Gastrocnemius medialis (tissue), 4 donors: ENCODE data around the gene FERD3L. TPM values are rescaled to one million over a fixed set of nuclear protein-coding genes. Genes with fewer than 3 reads are reported as not detected.

Experiments
- ATAC-seq, 2 donors: fragments of 150-250 bp; one replicate each; pipeline ENCODE4 v1.9.1; 2016
- DNase-seq, 2 donors: peaks; one replicate each; pipeline ENCODE4 v3.0.0-alpha.2; 2019
- H3K27ac ChIP-seq, 4 donors: fragments of 200-600 bp; sonication (generic); 1 replicate in 1 of 4; 2 replicates in 3 of 4; pipeline ENCODE4 v1.5.1; 2016 to 2018; ENCODE audit warnings: mild to moderate bottlenecking in 2 of 4, moderate library complexity in 1 of 4
- H3K27me3 ChIP-seq, 3 donors: fragments of 200-600 bp; sonication (generic) in 2 of 3; 1 replicate in 1 of 3; 2 replicates in 2 of 3; pipeline versions ENCODE4 v1.5.1 to v1.6.0; 2016 to 2019; ENCODE audit warnings: mild to moderate bottlenecking in 1 of 3, moderate library complexity in 1 of 3
- H3K36me3 ChIP-seq, 2 donors: fragments of 200-600 bp; sonication (generic) in 1 of 2; one replicate each; pipeline ENCODE4 v1.5.1; 2017 to 2018
- H3K4me1 ChIP-seq, 2 donors: fragments of 200-600 bp; sonication (generic) in 1 of 2; one replicate each; pipeline ENCODE4 v1.5.1; 2016 to 2017; ENCODE audit warnings: mild to moderate bottlenecking in 2 of 2
- H3K4me3 ChIP-seq, 4 donors: fragments of 200-600 bp; sonication (generic) in 3 of 4; 1 replicate in 1 of 4; 2 replicates in 3 of 4; pipeline ENCODE4 v1.5.1; 2016 to 2019; ENCODE audit warnings: mild to moderate bottlenecking in 2 of 4
- H3K9me3 ChIP-seq, 3 donors: fragments of 200-600 bp; sonication (generic) in 2 of 3; 1 replicate in 1 of 3; 2 replicates in 2 of 3; pipeline ENCODE4 v1.5.1; 2016 to 2019
- POLR2A ChIP-seq, 2 donors: fragments of 450-650 bp; IDR thresholded peaks; one replicate each; pipeline ENCODE4 v1.6.1; 2017; ENCODE audit warnings: antibody characterized with exemption in 2 of 2, mild to moderate bottlenecking in 2 of 2, moderate library complexity in 2 of 2
- in situ Hi-C, 4 donors: fragments of 200-750 bp; cut with MboI; loops; one replicate each; pipeline versions ENCODE4 v1.15.0 to v1.8.0; 2017; ENCODE audit warnings: low sequenced_read_pairs in 4 of 4
- intact Hi-C: fragments of 100-400 bp; cut with DNase I; formaldehyde crosslinking; loops from one replicate; pipeline ENCODE4 v1.15.1; 2023; ENCODE audit warnings: low total_unique reads
- total RNA-seq, 4 donors: library from RNA; depleted of rRNA; stranded (reverse); fragments of >200 nt; gene quantifications; one replicate each; pipeline versions ENCODE4 v1.1.0 to v1.2.3, GENCODE V29; 2016
- TF ChIP-seq, protein P1 (sequence below), 5 experiments: fragments of 450-650 bp in 3 of 5; fragments of 200-600 bp in 2 of 5; sonication (generic) in 2 of 5; IDR thresholded peaks in 4 of 5; conservative IDR thresholded peaks in 1 of 5; 1 replicate in 4 of 5; 2 replicates in 1 of 5; pipeline ENCODE4 v1.5.1; 2016 to 2019; ENCODE audit warnings: antibody characterized with exemption in 5 of 5, mild to moderate bottlenecking in 3 of 5, moderate library complexity in 3 of 5

FERD3L gene
- total RNA-seq, 4 donors from 2014 or later, result not detected

- in situ Hi-C loops, result no loop called here
- intact Hi-C loops, result no loop called here
- no peak for DNase-seq
- Histone ChIP-seq H3K27me3 (no peaks in the 10 kb centered on the region), H3K9me3 (no peaks in the 10 kb centered on the region), H3K4me1 (no peaks in the 10 kb centered on the region), H3K4me3 (no peak overlapping the region), H3K36me3 (no peaks in the 10 kb centered on the region), H3K27ac (no peak overlapping the region)
- ATAC-seq, result no peak
- TF ChIP-seq POLR2A (IDR thresholded peaks at IDR 0.05), result no peak
- TF ChIP-seq, protein P1, sequence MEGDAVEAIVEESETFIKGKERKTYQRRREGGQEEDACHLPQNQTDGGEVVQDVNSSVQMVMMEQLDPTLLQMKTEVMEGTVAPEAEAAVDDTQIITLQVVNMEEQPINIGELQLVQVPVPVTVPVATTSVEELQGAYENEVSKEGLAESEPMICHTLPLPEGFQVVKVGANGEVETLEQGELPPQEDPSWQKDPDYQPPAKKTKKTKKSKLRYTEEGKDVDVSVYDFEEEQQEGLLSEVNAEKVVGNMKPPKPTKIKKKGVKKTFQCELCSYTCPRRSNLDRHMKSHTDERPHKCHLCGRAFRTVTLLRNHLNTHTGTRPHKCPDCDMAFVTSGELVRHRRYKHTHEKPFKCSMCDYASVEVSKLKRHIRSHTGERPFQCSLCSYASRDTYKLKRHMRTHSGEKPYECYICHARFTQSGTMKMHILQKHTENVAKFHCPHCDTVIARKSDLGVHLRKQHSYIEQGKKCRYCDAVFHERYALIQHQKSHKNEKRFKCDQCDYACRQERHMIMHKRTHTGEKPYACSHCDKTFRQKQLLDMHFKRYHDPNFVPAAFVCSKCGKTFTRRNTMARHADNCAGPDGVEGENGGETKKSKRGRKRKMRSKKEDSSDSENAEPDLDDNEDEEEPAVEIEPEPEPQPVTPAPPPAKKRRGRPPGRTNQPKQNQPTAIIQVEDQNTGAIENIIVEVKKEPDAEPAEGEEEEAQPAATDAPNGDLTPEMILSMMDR (IDR thresholded peaks at IDR 0.05 in 4 of 5, conservative IDR thresholded peaks at IDR 0.05 in 1 of 5), result no peak
Measured at GRCh38 chr7:19095353-19095860, 49.8 kb downstream of the FERD3L start.

Other genes starting within 250 kb of the FERD3L start
- gene TWIST1, start 27.8 kb downstream of the FERD3L start, total RNA-seq, result 1 to 10 TPM in 1 of 4 donors, not detected in 3; 1.9 TPM